Measurements from ENCODE around the gene EVPL.

Gene EVPL

DNA sequence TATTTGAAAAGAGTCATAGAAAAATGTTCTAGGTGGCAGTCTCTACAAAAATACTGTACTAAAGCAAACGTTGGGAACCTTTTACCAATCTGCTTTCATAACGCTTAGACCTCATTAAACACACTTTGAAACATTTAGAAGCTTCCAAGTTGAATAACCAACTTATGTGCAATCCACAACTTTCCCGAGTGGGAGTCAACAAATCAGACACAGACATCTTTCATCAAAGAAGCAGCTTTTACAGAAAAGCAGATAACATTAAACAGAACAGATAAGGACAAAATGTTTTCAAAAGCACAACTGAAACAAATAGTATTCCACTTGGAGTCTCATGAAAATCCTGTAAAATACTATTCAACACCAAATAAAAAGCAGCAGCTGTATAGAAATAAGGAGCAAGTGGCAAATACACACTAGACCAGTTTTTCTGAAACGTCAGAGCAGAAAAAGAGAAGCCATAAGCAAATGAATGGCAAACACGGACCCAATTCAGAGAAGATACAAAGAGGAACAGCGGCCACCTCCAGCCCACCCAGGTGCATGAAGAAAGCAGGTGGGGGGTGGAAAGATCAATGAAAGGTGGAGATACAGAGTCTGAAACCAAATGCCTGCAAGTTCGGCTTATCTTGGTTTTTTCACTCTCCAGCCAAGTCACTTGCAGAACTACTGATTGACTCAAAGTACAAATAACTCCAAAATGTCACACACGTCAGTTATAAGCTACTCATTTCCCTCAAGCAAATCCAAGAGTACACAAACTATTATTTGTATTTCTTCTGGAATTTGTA lies 67.9 kb downstream of the EVPL start:
- DNase-seq = no peak

All from activated CD4-positive, alpha-beta T cell treated with anti-CD3 and anti-CD28 coated beads, Interleukin-10, Interleukin-2, amounts not matched to agents 100 ng/mL and 50 ng/mL, durations not matched to agents 16 hours and 8 hours (primary cell).